ENCODE results near the gene GALNT1. TPM values are rescaled to one million over a fixed set of nuclear protein-coding genes. Genes with fewer than 3 reads are reported as not detected.

Gene GALNT1
- total RNA-seq, 2 donors from 2014 or later = 29.6 to 35.2 TPM

DNA sequence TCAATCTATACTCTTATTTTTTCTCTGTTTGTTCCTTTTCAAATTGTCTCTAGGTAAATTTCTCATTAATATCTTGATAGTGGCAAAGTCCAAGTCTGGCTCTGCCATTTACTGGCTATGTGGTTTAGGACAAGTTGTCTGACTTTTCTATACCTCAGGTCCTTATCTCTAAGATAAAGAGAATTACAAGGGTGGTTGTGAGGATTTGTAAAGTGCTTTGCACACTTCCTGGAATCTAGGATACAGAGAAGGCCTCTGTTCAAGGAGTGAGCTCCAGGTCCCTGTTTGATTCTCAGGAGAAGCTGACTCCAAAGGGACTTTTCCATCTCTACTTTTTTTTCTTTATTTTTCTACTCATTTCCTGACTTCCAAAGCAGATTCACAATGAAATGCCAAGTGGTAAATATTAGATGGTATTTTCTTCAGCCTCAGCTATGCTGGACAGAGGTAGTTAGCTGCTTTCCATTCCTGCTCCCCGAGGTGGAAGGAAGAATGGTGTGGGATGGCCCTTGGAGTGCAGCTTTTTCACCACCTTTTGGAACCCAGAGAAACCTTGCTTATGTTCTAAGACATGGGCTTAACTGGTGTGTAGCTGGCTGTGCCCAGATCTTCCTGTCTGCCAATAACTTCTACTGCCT is 90.5 kb downstream of the GALNT1 start:
- H3K36me3 ChIP-seq = no peaks in the 10 kb centered on the region
- H3K4me3 ChIP-seq = no peak overlapping the region
- DNase-seq (ENCODE audit: low spot score) = no peak

DNA sequence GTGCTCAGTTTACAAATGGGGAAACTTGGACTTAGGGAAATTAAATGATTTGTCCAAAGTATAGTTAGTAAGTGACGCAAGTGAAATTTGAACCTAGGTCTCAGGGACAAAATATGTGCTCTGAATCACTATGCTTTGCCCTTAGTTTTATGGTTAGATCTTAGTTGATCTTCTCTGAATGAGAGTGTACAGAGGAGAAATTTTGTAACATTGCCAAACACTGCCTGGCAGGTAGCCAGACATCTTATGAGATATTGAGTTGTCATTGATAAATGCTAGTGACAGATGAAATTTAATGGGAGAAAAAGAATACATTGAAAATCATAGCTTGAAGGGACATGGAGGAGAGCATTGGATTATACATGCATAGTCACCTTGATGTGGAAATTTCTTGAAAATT is 91.4 kb downstream of the GALNT1 start:
- Histone ChIP-seq H3K9me3 (no peaks in the 10 kb centered on the region), H3K4me3 (no peak overlapping the region), H3K36me3 (no peaks in the 10 kb centered on the region), H3K4me1 (no peaks in the 10 kb centered on the region), H3K27me3 (no peaks in the 10 kb centered on the region), H3K27ac (no peak overlapping the region)
- TF ChIP-seq, protein P1, sequence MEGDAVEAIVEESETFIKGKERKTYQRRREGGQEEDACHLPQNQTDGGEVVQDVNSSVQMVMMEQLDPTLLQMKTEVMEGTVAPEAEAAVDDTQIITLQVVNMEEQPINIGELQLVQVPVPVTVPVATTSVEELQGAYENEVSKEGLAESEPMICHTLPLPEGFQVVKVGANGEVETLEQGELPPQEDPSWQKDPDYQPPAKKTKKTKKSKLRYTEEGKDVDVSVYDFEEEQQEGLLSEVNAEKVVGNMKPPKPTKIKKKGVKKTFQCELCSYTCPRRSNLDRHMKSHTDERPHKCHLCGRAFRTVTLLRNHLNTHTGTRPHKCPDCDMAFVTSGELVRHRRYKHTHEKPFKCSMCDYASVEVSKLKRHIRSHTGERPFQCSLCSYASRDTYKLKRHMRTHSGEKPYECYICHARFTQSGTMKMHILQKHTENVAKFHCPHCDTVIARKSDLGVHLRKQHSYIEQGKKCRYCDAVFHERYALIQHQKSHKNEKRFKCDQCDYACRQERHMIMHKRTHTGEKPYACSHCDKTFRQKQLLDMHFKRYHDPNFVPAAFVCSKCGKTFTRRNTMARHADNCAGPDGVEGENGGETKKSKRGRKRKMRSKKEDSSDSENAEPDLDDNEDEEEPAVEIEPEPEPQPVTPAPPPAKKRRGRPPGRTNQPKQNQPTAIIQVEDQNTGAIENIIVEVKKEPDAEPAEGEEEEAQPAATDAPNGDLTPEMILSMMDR (IDR thresholded peaks at IDR 0.05) = no peak
- no peak for DNase-seq (ENCODE audit: low spot score)

More for the DNA sequence above, 90.5 kb downstream of the GALNT1 start:
- H3K9me3 ChIP-seq = no peaks in the 10 kb centered on the region
- no peaks in the 10 kb centered on the region for H3K27me3 ChIP-seq
- H3K4me1 ChIP-seq = no peaks in the 10 kb centered on the region
- TF ChIP-seq, protein P1 (IDR thresholded peaks at IDR 0.05) = no peak
- no peak overlapping the region for H3K27ac ChIP-seq

DNA sequence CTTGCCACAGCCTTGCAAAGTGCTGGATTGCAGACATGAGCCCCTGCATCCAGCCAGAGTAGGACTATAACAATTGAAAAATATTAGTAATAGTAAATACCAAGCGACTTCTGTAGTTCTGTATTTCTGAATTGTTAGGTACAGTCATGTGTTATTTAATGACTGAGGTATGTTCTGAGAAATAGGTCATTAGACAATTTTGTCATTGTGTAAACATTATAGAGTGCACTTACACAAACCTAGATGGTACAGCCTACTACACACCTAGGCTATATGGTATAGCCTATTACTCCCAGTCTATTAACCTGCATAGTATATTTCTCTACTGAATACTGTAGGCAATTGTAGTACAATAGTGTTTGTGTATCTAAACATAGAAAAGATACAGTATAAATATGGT is 92.1 kb downstream of the GALNT1 start:
- Histone ChIP-seq H3K27ac (no peak overlapping the region), H3K36me3 (no peaks in the 10 kb centered on the region), H3K9me3 (no peaks in the 10 kb centered on the region), H3K4me1 (no peaks in the 10 kb centered on the region), H3K4me3 (no peak overlapping the region), H3K27me3 (no peaks in the 10 kb centered on the region)
- TF ChIP-seq, protein P1 (IDR thresholded peaks at IDR 0.05) = no peak
- no peak for DNase-seq (ENCODE audit: low spot score)

DNA sequence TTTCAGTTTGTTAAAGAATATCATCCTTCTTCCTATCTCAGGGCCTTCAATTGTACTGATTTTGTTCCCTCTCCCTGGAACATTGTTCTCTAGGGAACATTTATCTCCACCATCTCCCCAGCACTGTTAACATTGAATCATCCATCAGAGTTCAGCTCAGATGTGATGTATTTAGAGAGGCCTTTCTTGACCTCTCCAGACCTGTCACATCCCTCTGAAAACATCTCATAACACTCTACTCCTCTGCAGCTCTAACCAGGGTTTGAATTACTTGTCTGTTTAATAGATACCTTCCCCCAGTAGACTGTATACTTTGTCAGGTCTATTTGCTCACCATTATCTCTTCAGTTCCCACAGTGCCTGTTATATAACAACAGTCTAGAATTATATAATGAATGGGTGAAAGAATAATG is 98.6 kb downstream of the GALNT1 start:
- TF ChIP-seq, protein P1 (IDR thresholded peaks at IDR 0.05) = no peak
- Histone ChIP-seq H3K27ac (no peak overlapping the region), H3K27me3 (no peaks in the 10 kb centered on the region), H3K4me1 (no peaks in the 10 kb centered on the region), H3K36me3 (no peaks in the 10 kb centered on the region), H3K9me3 (no peaks in the 10 kb centered on the region), H3K4me3 (no peak overlapping the region)
- DNase-seq (ENCODE audit: low spot score) = no peak

DNA sequence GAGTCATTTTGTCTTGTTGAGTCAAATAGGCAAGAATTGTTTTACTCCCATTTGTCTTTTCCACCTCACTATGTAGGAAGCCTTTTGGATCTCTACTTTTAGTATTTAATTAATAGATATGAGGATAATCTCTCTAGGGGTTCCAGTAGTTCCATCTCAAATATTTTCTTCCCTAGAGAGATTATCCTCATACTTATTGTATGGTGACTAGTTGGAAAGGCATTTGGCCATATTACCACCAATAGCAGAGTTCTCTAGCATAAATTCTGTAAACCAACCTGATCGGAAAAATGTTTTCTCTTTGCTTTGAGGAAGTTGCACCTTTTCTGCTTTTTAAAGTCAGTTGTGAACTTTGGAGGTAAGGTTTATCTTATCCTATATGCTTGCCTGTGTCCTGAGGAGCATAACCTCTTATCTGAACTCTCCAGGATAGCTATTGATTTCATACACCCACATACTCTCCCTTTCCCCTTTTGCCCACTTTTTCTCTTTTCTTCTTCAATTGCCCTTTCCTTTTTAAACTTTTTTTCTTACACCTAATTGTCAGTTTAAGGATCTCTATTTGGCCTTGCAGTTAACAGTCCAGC is 100.8 kb downstream of the GALNT1 start:
- TF ChIP-seq, protein P1 (IDR thresholded peaks at IDR 0.05) = no peak
- H3K27ac ChIP-seq = no peak overlapping the region
- no peak overlapping the region for H3K4me3 ChIP-seq
- no peak for DNase-seq (ENCODE audit: low spot score)
- no peaks in the 10 kb centered on the region for H3K9me3 ChIP-seq
- no peaks in the 10 kb centered on the region for H3K36me3 ChIP-seq
- no peaks in the 10 kb centered on the region for H3K27me3 ChIP-seq
- H3K4me1 ChIP-seq = no peaks in the 10 kb centered on the region

DNA sequence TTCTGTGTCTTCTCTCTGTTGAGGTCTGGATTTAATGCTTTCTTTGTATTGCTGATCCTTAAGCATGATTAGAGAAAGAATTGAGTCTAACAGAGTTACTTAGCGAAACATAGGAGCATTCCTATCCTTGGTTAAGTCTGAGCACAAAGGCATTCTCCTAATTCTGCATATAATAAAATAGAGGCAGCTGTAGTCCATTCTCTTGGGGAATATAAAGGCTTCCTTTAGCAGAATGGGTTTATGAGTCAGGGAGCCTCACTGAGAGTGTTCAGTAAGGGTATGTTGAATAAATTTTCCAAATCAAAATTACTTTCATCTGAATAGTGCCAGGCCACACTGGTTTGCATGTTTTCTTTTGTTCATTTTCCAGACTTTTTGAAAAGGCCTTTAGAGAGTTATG is 101.5 kb downstream of the GALNT1 start:
- H3K36me3 ChIP-seq = no peaks in the 10 kb centered on the region
- DNase-seq (ENCODE audit: low spot score) = no peak
- no peak overlapping the region for H3K27ac ChIP-seq
- H3K4me3 ChIP-seq = no peak overlapping the region
- H3K9me3 ChIP-seq = no peaks in the 10 kb centered on the region
- no peaks in the 10 kb centered on the region for H3K27me3 ChIP-seq
- H3K4me1 ChIP-seq = no peaks in the 10 kb centered on the region
- TF ChIP-seq, protein P1 (IDR thresholded peaks at IDR 0.05) = no peak
